Naive thymus-derived CD4-positive, alpha-beta T cell (primary cell): ENCODE data around the gene CTU1. TPM values are rescaled to one million over a fixed set of nuclear protein-coding genes. Genes with fewer than 3 reads are reported as not detected.

Experiments used
- ATAC-seq: fragments of 150-1000 bp; cut with Tn5 transposase; 2 replicates; pipeline ENCODE4 v1.10.0; 2021; ENCODE audit warnings: mild to moderate bottlenecking, moderate library complexity
- CTCF ChIA-PET: fragments of 350-600 bp; sonication (Branson Sonifier 250); formaldehyde crosslinking; loops from one replicate; lab custom pipeline; 2021; ENCODE audit warnings: antibody characterized with exemption; lab: Charles Lee
- POLR2A ChIA-PET: fragments of 350-600 bp; sonication (Branson Sonifier 250); formaldehyde crosslinking; loops from one replicate; lab custom pipeline; 2021; ENCODE audit warnings: antibody characterized with exemption, inconsistent platforms; lab: Charles Lee
- DNase-seq, 9 donors: peaks; one replicate each; pipeline versions ENCODE4 v3.0.0 to v3.0.0-alpha.2; 2020 to 2022; ENCODE audit warnings: mixed read lengths in 1 of 9
- H3K27ac ChIP-seq: one replicate; pipeline ENCODE4 v1.7.0; 2013; ENCODE audit warnings: mild to moderate bottlenecking, low read depth, low read length, moderate library complexity
- H3K27me3 ChIP-seq, 2 donors: one replicate each; pipeline ENCODE4 v1.7.0; 2013; ENCODE audit warnings: low read length in 2 of 2, mild to moderate bottlenecking in 2 of 2, moderate library complexity in 2 of 2; ENCODE audit not compliant: control insufficient read depth in 2 of 2, insufficient read depth in 2 of 2
- H3K36me3 ChIP-seq, 3 experiments: 1 replicate in 2 of 3; 2 replicates in 1 of 3; pipeline ENCODE4 v1.7.0; 2013; ENCODE audit warnings: low read length in 3 of 3, mild to moderate bottlenecking in 3 of 3, moderate library complexity in 1 of 3; ENCODE audit not compliant: insufficient read depth in 3 of 3, control insufficient read depth in 2 of 3
- H3K4me1 ChIP-seq, 2 donors: one replicate each; pipeline ENCODE4 v1.7.0; 2013; ENCODE audit warnings: low read length in 2 of 2, mild to moderate bottlenecking in 2 of 2, moderate library complexity in 1 of 2; ENCODE audit not compliant: control insufficient read depth in 2 of 2, insufficient read depth in 2 of 2
- H3K4me3 ChIP-seq: 2 replicates; pipeline ENCODE4 v1.7.0; 2013; ENCODE audit warnings: mild to moderate bottlenecking, low read length
- H3K9me3 ChIP-seq, 3 experiments: 1 replicate in 2 of 3; 2 replicates in 1 of 3; pipeline ENCODE4 v1.7.0; 2013; ENCODE audit warnings: low read length in 3 of 3; ENCODE audit not compliant: control insufficient read depth in 2 of 3
- H3K27ac Mint-ChIP-seq, 9 donors: one replicate each; pipeline ENCODE4 v1.8.0; 2020 to 2022; ENCODE audit warnings: mixed read lengths in 9 of 9, mild to moderate bottlenecking in 8 of 9, moderate library complexity in 5 of 9, inconsistent platforms in 2 of 9
- H3K27me3 Mint-ChIP-seq, 5 donors: one replicate each; pipeline ENCODE4 v1.8.0; 2021 to 2022; ENCODE audit warnings: mixed read lengths in 5 of 5, mild to moderate bottlenecking in 1 of 5
- H3K36me3 Mint-ChIP-seq, 5 donors: one replicate each; pipeline ENCODE4 v1.8.0; 2020 to 2022; ENCODE audit warnings: mixed read lengths in 5 of 5, mild to moderate bottlenecking in 3 of 5, inconsistent platforms in 1 of 5
- H3K4me1 Mint-ChIP-seq, 7 donors: one replicate each; pipeline ENCODE4 v1.8.0; 2020 to 2022; ENCODE audit warnings: mixed read lengths in 7 of 7, mild to moderate bottlenecking in 3 of 7, inconsistent platforms in 1 of 7
- H3K4me3 Mint-ChIP-seq, 10 donors: one replicate each; pipeline ENCODE4 v1.8.0; 2020 to 2022; ENCODE audit warnings: mild to moderate bottlenecking in 10 of 10, mixed read lengths in 10 of 10, moderate library complexity in 6 of 10, inconsistent platforms in 2 of 10
- H3K9me3 Mint-ChIP-seq, 11 donors: one replicate each; pipeline ENCODE4 v1.8.0; 2020 to 2022; ENCODE audit warnings: mixed read lengths in 11 of 11, mild to moderate bottlenecking in 4 of 11, inconsistent platforms in 1 of 11, moderate library complexity in 1 of 11
- intact Hi-C, 2 donors: fragments of 100-400 bp; cut with micrococcal nuclease; formaldehyde crosslinking; loops; one replicate each; pipeline ENCODE4 v1.15.1; 2023
- polyA plus RNA-seq, 2 donors: library from polyadenylated mRNA; unstranded; fragments of 300-500 nt; fragmentation: Illumina TruSeq; gene quantifications; one replicate each; pipeline ENCODE4 v1.2.3, GENCODE V29; 2021
- total RNA-seq, 6 experiments: library from RNA in 5 of 6; stranded (reverse) in 5 of 6; gene quantifications; 1 replicate in 5 of 6; 2 replicates in 1 of 6; pipeline ENCODE4 v1.2.3 and lab custom pipeline; 2021 to 2026

Gene CTU1
- total and polyA plus RNA-seq, 7 experiments from 2014 or later = 3.0 to 11.8 (median 6.3) TPM

DNA sequence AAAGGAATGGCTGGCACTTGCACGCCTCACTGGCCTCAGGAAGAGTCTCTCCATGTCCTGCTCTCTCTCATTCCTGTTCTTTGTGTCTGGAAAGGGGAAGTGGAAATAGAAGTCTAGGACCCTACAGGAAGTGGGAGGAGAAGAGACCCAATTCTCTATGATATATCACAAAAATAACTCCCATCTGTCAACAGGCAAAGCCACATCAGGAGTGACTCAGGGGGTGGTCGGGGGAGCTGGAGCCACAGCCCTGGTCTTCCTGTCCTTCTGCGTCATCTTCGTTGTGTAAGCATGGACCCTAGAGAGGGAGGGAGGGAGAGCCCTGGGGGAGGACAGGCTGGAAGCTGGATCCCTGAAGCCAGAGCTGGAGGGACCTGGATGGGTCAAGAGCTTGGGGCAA is 19.5 kb upstream of the CTU1 start:
- ChIA-PET POLR2A (interaction anchor here (0.8 to 2.3 kb wide), 5 partner anchors 14 to 23 kb away, joined by 3 to 9 read pairs (median 4); no protein-coding TSS in a partner anchor), CTCF (interaction anchor here (0.5 to 0.6 kb wide), 2 partner anchors 34 to 38 kb away, joined by 3 to 4 read pairs; no protein-coding TSS in a partner anchor)
- peaks cover 0 to 3% (median 0%) of the 10 kb centered on the region in 5 donors for H3K27me3 Mint-ChIP-seq
- H3K4me3 Mint-ChIP-seq = peak overlapping the region in 9 of 10 donors; percentile 41 to 70 (median 59)
- peaks cover 0 to 1% (median 0%) of the 10 kb centered on the region in 5 donors for H3K36me3 Mint-ChIP-seq
- H3K4me1 Mint-ChIP-seq = peaks cover 59 to 95% (median 88%) of the 10 kb centered on the region in 7 donors
- ATAC-seq = peak; percentile 39
- H3K27ac ChIP-seq = no peak overlapping the region
- intact Hi-C loops = no loop called here
- peak overlapping the region; percentile 34 to 97 (median 89) for H3K27ac Mint-ChIP-seq
- H3K9me3 Mint-ChIP-seq = peaks cover 0 to 2% (median 0%) of the 10 kb centered on the region in 11 donors
- no peaks in the 10 kb centered on the region for H3K36me3 ChIP-seq
- no peaks in the 10 kb centered on the region for H3K9me3 ChIP-seq
- no peaks in the 10 kb centered on the region for H3K27me3 ChIP-seq
- H3K4me3 ChIP-seq = no peak overlapping the region
- H3K4me1 ChIP-seq = peaks cover 68 to 96% of the 10 kb centered on the region in 2 donors
- DNase-seq = no peak

DNA sequence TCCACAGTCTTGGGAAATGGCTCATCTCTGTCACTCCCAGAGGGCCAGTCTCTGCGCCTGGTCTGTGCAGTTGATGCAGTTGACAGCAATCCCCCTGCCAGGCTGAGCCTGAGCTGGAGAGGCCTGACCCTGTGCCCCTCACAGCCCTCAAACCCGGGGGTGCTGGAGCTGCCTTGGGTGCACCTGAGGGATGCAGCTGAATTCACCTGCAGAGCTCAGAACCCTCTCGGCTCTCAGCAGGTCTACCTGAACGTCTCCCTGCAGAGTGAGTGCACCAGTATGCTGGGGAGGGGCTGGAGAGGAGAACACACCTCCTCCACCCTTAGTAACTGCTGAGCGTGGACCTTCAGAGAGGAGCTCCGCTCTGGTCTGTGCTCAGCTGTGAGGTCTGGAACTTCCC is 18.8 kb upstream of the CTU1 start:
- Histone ChIP-seq H3K9me3 (no peaks in the 10 kb centered on the region), H3K4me1 (peaks cover 67 to 97% of the 10 kb centered on the region in 2 donors), H3K27ac (peak overlapping the region; percentile 36), H3K36me3 (no peaks in the 10 kb centered on the region), H3K27me3 (no peaks in the 10 kb centered on the region), H3K4me3 (no peak overlapping the region)
- Mint-ChIP-seq H3K9me3 (peaks cover 0 to 2% (median 0%) of the 10 kb centered on the region in 11 donors), H3K4me1 (peaks cover 55 to 95% (median 88%) of the 10 kb centered on the region in 7 donors), H3K27ac (peak overlapping the region in 8 of 9 donors; percentile 84 to 97 (median 92)), H3K36me3 (peaks cover 0 to 3% (median 0%) of the 10 kb centered on the region in 5 donors), H3K27me3 (peaks cover 0 to 3% (median 0%) of the 10 kb centered on the region in 5 donors), H3K4me3 (peak overlapping the region in 9 of 10 donors; percentile 43 to 70 (median 59))
- ChIA-PET CTCF (interaction anchor here (1.0 kb wide), 1 partner anchor 11 kb away, joined by 3 read pairs; no protein-coding TSS in a partner anchor), POLR2A (interaction anchor here (0.8 to 2.3 kb wide), 5 partner anchors 8 to 20 kb away, joined by 3 to 9 read pairs (median 4); no protein-coding TSS in a partner anchor)
- intact Hi-C loops = no loop called here
- no peak for ATAC-seq
- DNase-seq = no peak

DNA sequence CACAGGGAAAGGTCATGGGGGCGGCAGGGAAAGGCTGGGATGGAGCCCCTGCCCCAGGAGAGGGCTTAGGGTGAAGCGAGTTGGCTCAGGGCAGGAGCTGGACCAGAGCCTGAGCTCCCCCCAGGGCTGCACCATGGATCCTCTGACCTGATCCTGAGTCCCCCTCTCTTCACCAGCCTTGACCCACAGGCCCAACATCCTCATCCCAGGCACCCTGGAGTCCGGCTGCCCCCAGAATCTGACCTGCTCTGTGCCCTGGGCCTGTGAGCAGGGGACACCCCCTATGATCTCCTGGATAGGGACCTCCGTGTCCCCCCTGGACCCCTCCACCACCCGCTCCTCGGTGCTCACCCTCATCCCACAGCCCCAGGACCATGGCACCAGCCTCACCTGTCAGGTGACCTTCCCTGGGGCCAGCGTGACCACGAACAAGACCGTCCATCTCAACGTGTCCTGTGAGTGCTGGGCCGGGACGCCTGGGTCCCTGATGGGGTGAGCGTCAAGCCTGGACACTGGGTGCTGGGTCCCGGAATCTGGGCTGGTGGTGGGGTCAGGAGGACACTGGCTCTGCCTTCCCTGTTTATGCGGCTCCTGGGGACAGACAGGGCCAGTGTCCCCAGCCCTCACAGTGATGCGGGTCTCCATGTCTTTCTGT is 17.3 kb upstream of the CTU1 start:
- Histone ChIP-seq H3K4me1 (peaks cover 55 to 94% of the 10 kb centered on the region in 2 donors), H3K27ac (peak overlapping the region; percentile 66), H3K9me3 (no peaks in the 10 kb centered on the region), H3K27me3 (no peaks in the 10 kb centered on the region), H3K4me3 (no peak overlapping the region), H3K36me3 (no peaks in the 10 kb centered on the region)
- CTCF ChIA-PET = no interaction called here
- Mint-ChIP-seq H3K36me3 (peaks cover 0 to 2% (median 0%) of the 10 kb centered on the region in 5 donors), H3K27ac (peak overlapping the region in 8 of 9 donors; percentile 84 to 97 (median 93)), H3K27me3 (peaks cover 0 to 3% (median 0%) of the 10 kb centered on the region in 5 donors), H3K9me3 (peaks cover 0 to 5% (median 0%) of the 10 kb centered on the region in 11 donors), H3K4me3 (peak overlapping the region in 3 of 10 donors; percentile 67 to 83 (median 83)), H3K4me1 (peaks cover 56 to 95% (median 87%) of the 10 kb centered on the region in 7 donors)
- ATAC-seq = no peak
- no peak for DNase-seq
- POLR2A ChIA-PET = interaction anchor here (1.4 to 1.9 kb wide), 2 partner anchors 9 to 10 kb away, joined by 3 to 10 read pairs; no protein-coding TSS in a partner anchor
- intact Hi-C loops = no loop called here

- DNase-seq (no peak), ATAC-seq (peak; percentile 37)
- H3K36me3 Mint-ChIP-seq = peaks cover 0 to 2% (median 0%) of the 10 kb centered on the region in 5 donors
- H3K27ac ChIP-seq = peak within 1 kb of the TSS; percentile 66
- H3K4me1 ChIP-seq = peaks cover 47 to 91% of the 10 kb centered on the region in 2 donors
- no peaks in the 10 kb centered on the region for H3K27me3 ChIP-seq
- peaks cover 0 to 5% (median 0%) of the 10 kb centered on the region in 11 donors for H3K9me3 Mint-ChIP-seq
- intact Hi-C loops = no loop called here
- peak within 1 kb of the TSS; percentile 67 to 87 (median 78) for H3K4me3 Mint-ChIP-seq
- peak within 1 kb of the TSS; percentile 84 to 97 (median 90) for H3K27ac Mint-ChIP-seq
- POLR2A ChIA-PET = interaction anchor here (0.6 to 1.9 kb wide), 2 partner anchors 9 to 186 kb away, joined by 3 to 10 read pairs; no protein-coding TSS in a partner anchor
- H3K27me3 Mint-ChIP-seq = peaks cover 0 to 3% (median 0%) of the 10 kb centered on the region in 5 donors
- CTCF ChIA-PET = no interaction called here
- peaks cover 55 to 95% (median 84%) of the 10 kb centered on the region in 7 donors for H3K4me1 Mint-ChIP-seq
- peak within 1 kb of the TSS; percentile 60 for H3K4me3 ChIP-seq
- no peaks in the 10 kb centered on the region for H3K36me3 ChIP-seq
- no peaks in the 10 kb centered on the region for H3K9me3 ChIP-seq
Measured at GRCh38 chr19:51124729-51125128, 16.5 kb upstream of the CTU1 start, which contains the start of gene SIGLEC9. SIGLEC9 (plus strand) TSS chr19:51124906; CDS start chr19:51124975, 69 bp downstream.

- no peaks in the 10 kb centered on the region for H3K9me3 ChIP-seq
- no peaks in the 10 kb centered on the region for H3K27me3 ChIP-seq
- ChIA-PET CTCF (no interaction called here), POLR2A (interaction anchor here (0.6 to 1.9 kb wide), 3 partner anchors 10 to 1978 kb away, joined by 3 to 10 read pairs (median 3); no protein-coding TSS in a partner anchor)
- Mint-ChIP-seq H3K27ac (peak overlapping the region; percentile 84 to 97 (median 89)), H3K4me1 (peaks cover 55 to 95% (median 86%) of the 10 kb centered on the region in 7 donors), H3K9me3 (peaks cover 0 to 5% (median 0%) of the 10 kb centered on the region in 11 donors), H3K36me3 (peaks cover 0 to 2% (median 0%) of the 10 kb centered on the region in 5 donors), H3K4me3 (peak overlapping the region; percentile 67 to 87 (median 78)), H3K27me3 (peaks cover 0 to 3% (median 0%) of the 10 kb centered on the region in 5 donors)
- intact Hi-C loops = no loop called here
- no peak for DNase-seq
- peaks cover 47 to 91% of the 10 kb centered on the region in 2 donors for H3K4me1 ChIP-seq
- peak overlapping the region; percentile 60 for H3K4me3 ChIP-seq
- no peak for ATAC-seq
- peak overlapping the region; percentile 66 for H3K27ac ChIP-seq
- H3K36me3 ChIP-seq = no peaks in the 10 kb centered on the region
Measured at GRCh38 chr19:51124216-51124615, 16.0 kb upstream of the CTU1 start.

- peak overlapping the region; percentile 66 for H3K27ac ChIP-seq
- intact Hi-C loops = loop anchor here in 1 of 2 donors (1.0 to 2.0 kb wide), 3 partner anchors 8 to 35 kb away; partner anchors contain the start of gene CTU1
- DNase-seq = peak in 1 of 9 donors; percentile 30
Measured at GRCh38 chr19:51123802-51124201, 15.6 kb upstream of the CTU1 start.

More at GRCh38 chr19:51123802-51124201, 15.6 kb upstream of the CTU1 start:
- ChIA-PET POLR2A (interaction anchor here (0.6 to 1.9 kb wide), 3 partner anchors 9 to 1979 kb away, joined by 3 to 10 read pairs (median 3); no protein-coding TSS in a partner anchor), CTCF (no interaction called here)
- Mint-ChIP-seq H3K27ac (peak overlapping the region; percentile 82 to 97 (median 89)), H3K36me3 (peaks cover 0 to 2% (median 0%) of the 10 kb centered on the region in 5 donors), H3K4me1 (peaks cover 54 to 95% (median 86%) of the 10 kb centered on the region in 7 donors), H3K9me3 (peaks cover 0 to 5% (median 0%) of the 10 kb centered on the region in 11 donors), H3K27me3 (peaks cover 0 to 7% (median 0%) of the 10 kb centered on the region in 5 donors), H3K4me3 (peak overlapping the region; percentile 67 to 87 (median 78))
- Histone ChIP-seq H3K9me3 (no peaks in the 10 kb centered on the region), H3K36me3 (no peaks in the 10 kb centered on the region), H3K4me1 (peaks cover 49 to 89% of the 10 kb centered on the region in 2 donors), H3K27me3 (no peaks in the 10 kb centered on the region), H3K4me3 (peak overlapping the region; percentile 60)
- no peak for ATAC-seq
